ENCODE measurements around the gene ALPI. TPM values are rescaled to one million over a fixed set of nuclear protein-coding genes. Genes with fewer than 3 reads are reported as not detected.

The ALPI gene
- total RNA-seq, 1 experiment from 2014 or later: not detected

DNA sequence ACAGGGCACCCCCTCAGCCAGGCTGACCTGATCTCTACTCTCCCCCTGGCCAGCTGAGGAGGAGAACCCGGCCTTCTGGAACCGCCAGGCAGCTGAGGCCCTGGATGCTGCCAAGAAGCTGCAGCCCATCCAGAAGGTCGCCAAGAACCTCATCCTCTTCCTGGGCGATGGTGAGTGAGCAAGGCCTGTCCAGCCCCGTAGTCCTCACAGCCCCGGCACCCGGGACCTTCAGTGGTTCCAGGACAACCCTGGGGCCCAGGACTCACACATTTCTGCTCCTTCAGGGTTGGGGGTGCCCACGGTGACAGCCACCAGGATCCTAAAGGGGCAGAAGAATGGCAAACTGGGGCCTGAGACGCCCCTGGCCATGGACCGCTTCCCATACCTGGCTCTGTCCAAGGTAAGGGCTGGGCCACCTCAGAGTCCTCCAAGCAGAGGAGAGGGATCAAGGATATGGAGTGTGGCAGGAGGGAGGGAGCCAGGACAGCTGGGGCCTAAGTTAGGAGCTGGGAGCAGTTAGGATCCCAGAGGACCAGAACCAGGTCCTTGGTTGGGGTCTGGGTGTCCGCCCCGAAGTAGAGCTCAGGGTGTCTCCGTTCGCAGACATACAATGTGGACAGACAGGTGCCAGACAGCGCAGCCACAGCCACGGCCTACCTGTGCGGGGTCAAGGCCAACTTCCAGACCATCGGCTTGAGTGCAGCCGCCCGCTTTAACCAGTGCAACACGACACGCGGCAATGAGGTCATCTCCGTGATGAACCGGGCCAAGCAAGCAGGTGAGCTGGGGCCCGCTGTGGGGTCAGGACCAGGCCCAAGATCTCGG lies 555 bp downstream of the ALPI start:
- CTCF ChIA-PET: interaction anchor here (0.6 kb wide), 1 partner anchor 65 kb away, joined by 9 read pairs; no protein-coding TSS in a partner anchor
- Histone ChIP-seq H3K27me3 (ENCODE audit: control insufficient read depth, insufficient read depth, low read length) (no peaks in the 10 kb centered on the region; the same call in 1 of the 2 replicates), H3K4me3 (ENCODE audit: low read depth in 2 of 2, low read length in 2 of 2) (no peak overlapping the region), H3K9me3 (ENCODE audit: control insufficient read depth, insufficient read depth, low read depth, low read length) (no peaks in the 10 kb centered on the region), H3K4me1 (ENCODE audit: control insufficient read depth, insufficient read depth, low read length) (no peaks in the 10 kb centered on the region), H3K36me3 (ENCODE audit: control insufficient read depth, insufficient read depth, low read length) (no peaks in the 10 kb centered on the region), H3K27ac (ENCODE audit: low read length) (no peak overlapping the region)
- DNase-seq (ENCODE audit: low read depth, low spot score): no peak
- POLR2A ChIA-PET: no interaction called here
- in situ Hi-C loops (cut with HindIII; ENCODE audit: low pct_unique_long_range_greater_than_20kb, low sequenced_read_pairs): no loop called here
- TF ChIP-seq, protein P1, sequence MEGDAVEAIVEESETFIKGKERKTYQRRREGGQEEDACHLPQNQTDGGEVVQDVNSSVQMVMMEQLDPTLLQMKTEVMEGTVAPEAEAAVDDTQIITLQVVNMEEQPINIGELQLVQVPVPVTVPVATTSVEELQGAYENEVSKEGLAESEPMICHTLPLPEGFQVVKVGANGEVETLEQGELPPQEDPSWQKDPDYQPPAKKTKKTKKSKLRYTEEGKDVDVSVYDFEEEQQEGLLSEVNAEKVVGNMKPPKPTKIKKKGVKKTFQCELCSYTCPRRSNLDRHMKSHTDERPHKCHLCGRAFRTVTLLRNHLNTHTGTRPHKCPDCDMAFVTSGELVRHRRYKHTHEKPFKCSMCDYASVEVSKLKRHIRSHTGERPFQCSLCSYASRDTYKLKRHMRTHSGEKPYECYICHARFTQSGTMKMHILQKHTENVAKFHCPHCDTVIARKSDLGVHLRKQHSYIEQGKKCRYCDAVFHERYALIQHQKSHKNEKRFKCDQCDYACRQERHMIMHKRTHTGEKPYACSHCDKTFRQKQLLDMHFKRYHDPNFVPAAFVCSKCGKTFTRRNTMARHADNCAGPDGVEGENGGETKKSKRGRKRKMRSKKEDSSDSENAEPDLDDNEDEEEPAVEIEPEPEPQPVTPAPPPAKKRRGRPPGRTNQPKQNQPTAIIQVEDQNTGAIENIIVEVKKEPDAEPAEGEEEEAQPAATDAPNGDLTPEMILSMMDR (IDR thresholded peaks at IDR 0.05): no peak
- no peak for TF ChIP-seq TCF7L2 (IDR thresholded peaks at IDR 0.05; ENCODE audit: low read depth, low read length)
- TF ChIP-seq SIN3A (IDR thresholded peaks at IDR 0.05; ENCODE audit: borderline replicate concordance, insufficient read depth, low read depth, low read length): no peak
- TF ChIP-seq, protein P2, sequence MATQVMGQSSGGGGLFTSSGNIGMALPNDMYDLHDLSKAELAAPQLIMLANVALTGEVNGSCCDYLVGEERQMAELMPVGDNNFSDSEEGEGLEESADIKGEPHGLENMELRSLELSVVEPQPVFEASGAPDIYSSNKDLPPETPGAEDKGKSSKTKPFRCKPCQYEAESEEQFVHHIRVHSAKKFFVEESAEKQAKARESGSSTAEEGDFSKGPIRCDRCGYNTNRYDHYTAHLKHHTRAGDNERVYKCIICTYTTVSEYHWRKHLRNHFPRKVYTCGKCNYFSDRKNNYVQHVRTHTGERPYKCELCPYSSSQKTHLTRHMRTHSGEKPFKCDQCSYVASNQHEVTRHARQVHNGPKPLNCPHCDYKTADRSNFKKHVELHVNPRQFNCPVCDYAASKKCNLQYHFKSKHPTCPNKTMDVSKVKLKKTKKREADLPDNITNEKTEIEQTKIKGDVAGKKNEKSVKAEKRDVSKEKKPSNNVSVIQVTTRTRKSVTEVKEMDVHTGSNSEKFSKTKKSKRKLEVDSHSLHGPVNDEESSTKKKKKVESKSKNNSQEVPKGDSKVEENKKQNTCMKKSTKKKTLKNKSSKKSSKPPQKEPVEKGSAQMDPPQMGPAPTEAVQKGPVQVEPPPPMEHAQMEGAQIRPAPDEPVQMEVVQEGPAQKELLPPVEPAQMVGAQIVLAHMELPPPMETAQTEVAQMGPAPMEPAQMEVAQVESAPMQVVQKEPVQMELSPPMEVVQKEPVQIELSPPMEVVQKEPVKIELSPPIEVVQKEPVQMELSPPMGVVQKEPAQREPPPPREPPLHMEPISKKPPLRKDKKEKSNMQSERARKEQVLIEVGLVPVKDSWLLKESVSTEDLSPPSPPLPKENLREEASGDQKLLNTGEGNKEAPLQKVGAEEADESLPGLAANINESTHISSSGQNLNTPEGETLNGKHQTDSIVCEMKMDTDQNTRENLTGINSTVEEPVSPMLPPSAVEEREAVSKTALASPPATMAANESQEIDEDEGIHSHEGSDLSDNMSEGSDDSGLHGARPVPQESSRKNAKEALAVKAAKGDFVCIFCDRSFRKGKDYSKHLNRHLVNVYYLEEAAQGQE (IDR thresholded peaks at IDR 0.05; ENCODE audit: insufficient read depth in 1 of 2, low read depth in 2 of 2, low read length in 1 of 2): no peak
- TF ChIP-seq POLR2AphosphoS5 (IDR thresholded peaks at IDR 0.05; ENCODE audit: low read depth, low read length): no peak
- intact Hi-C loops (cut with micrococcal nuclease; ENCODE audit: unreplicated experiment): no loop called here
- no TSS peak for BruUV-seq (replicated peaks)
- ATAC-seq: no peak

DNA sequence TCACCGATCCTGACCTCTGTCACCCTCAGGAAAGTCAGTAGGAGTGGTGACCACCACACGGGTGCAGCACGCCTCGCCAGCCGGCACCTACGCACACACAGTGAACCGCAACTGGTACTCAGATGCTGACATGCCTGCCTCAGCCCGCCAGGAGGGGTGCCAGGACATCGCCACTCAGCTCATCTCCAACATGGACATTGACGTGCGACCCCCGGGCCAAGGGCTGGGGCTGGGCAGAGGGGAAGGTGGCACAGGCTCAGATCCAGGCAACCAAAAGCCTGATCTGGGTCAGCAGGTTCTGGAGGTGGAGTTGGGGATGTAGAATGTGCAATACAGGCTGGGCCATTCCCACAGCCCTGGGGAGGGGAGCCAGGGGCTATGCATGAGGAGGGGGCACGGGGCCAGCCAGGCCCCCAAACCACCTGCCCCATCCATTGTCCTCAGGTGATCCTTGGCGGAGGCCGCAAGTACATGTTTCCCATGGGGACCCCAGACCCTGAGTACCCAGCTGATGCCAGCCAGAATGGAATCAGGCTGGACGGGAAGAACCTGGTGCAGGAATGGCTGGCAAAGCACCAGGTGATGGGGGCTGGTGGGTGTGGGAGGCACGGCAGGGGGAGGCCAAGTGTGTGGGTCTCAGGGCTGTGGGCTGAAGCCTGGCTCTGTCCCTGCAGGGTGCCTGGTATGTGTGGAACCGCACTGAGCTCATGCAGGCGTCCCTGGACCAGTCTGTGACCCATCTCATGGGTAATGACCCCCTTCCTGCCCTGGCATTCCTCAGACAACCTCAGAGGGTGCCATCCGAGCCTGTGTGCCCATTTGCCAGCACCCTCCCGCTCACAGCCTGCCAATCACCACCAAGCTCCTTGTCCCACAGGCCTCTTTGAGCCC lies 1.4 kb downstream of the ALPI start:
- CTCF ChIA-PET: interaction anchor here (0.6 kb wide), 2 partner anchors 66 to 659 kb away, joined by 5 to 9 read pairs; no protein-coding TSS in a partner anchor
- intact Hi-C loops (cut with micrococcal nuclease; ENCODE audit: unreplicated experiment): no loop called here
- POLR2A ChIA-PET: no interaction called here
- H3K4me1 ChIP-seq (ENCODE audit: control insufficient read depth, insufficient read depth, low read length): no peaks in the 10 kb centered on the region
- H3K27ac ChIP-seq (ENCODE audit: low read length): no peak overlapping the region
- DNase-seq (ENCODE audit: low read depth, low spot score): no peak
- H3K9me3 ChIP-seq (ENCODE audit: control insufficient read depth, insufficient read depth, low read depth, low read length): no peaks in the 10 kb centered on the region
- H3K27me3 ChIP-seq (ENCODE audit: control insufficient read depth, insufficient read depth, low read length): no peaks in the 10 kb centered on the region; the same call in 1 of the 2 replicates
- in situ Hi-C loops (cut with HindIII; ENCODE audit: low pct_unique_long_range_greater_than_20kb, low sequenced_read_pairs): no loop called here
- peak; percentile 54; the same call in 1 of the 2 replicates for ATAC-seq
- no TSS peak for BruUV-seq (replicated peaks)
- TF ChIP-seq, protein P2 (IDR thresholded peaks at IDR 0.05; ENCODE audit: insufficient read depth in 1 of 2, low read depth in 2 of 2, low read length in 1 of 2): no peak
- TF ChIP-seq, protein P1 (IDR thresholded peaks at IDR 0.05): no peak
- TF ChIP-seq POLR2AphosphoS5 (IDR thresholded peaks at IDR 0.05; ENCODE audit: low read depth, low read length) (no peak), SIN3A (IDR thresholded peaks at IDR 0.05; ENCODE audit: borderline replicate concordance, insufficient read depth, low read depth, low read length) (no peak), TCF7L2 (IDR thresholded peaks at IDR 0.05; ENCODE audit: low read depth, low read length) (no peak)
- H3K36me3 ChIP-seq (ENCODE audit: control insufficient read depth, insufficient read depth, low read length): no peaks in the 10 kb centered on the region
- no peak overlapping the region for H3K4me3 ChIP-seq (ENCODE audit: low read depth in 2 of 2, low read length in 2 of 2)
